GM12874 (cell line): ENCODE measurements around the gene ZBTB47.

ENCODE experiments used
- CTCF ChIP-seq: IDR thresholded peaks from 2 replicates; pipeline ENCODE4 v1.5.1; 2011; ENCODE audit warnings: low read depth, mild to moderate bottlenecking, control low read depth, low read length, moderate library complexity; ENCODE audit not compliant: insufficient read depth

ZBTB47 gene

GRCh38 chr3:42707620-42708355 is 54.3 kb downstream of the ZBTB47 start:
- no peak for TF ChIP-seq CTCF

DNA sequence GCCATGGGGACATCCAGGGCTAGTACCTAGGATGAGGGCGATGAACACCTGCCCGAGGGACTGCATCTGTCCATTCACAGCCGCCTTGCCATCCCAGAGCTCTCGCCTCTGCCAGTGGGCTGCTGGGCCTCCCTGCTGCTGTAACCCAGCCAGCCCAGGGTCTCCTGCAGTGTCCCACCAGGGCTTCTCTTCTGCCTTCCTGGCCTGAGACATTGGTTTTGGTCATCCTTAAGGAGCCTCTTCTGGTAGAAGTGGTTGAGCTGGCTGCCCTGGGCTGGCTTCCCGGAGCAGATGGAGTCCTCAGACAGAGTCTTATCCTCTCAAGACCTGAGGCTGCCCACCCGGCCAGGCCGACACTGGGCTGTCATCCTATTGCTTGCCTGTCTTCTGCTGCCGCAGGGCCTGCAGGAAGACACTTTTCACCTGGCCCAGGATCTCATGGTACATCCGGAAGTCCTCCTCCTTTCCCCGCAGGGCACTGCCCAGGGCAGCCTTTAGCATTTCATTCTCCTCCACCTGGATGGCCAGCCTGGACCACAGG is 55.2 kb downstream of the ZBTB47 start:
- no peak for TF ChIP-seq CTCF

GRCh38 chr3:42709621-42710020 is 56.1 kb downstream of the ZBTB47 start:
- no peak for TF ChIP-seq CTCF

- TF ChIP-seq CTCF, result no peak
Measured at GRCh38 chr3:42710323-42711021, 57.0 kb downstream of the ZBTB47 start.

DNA sequence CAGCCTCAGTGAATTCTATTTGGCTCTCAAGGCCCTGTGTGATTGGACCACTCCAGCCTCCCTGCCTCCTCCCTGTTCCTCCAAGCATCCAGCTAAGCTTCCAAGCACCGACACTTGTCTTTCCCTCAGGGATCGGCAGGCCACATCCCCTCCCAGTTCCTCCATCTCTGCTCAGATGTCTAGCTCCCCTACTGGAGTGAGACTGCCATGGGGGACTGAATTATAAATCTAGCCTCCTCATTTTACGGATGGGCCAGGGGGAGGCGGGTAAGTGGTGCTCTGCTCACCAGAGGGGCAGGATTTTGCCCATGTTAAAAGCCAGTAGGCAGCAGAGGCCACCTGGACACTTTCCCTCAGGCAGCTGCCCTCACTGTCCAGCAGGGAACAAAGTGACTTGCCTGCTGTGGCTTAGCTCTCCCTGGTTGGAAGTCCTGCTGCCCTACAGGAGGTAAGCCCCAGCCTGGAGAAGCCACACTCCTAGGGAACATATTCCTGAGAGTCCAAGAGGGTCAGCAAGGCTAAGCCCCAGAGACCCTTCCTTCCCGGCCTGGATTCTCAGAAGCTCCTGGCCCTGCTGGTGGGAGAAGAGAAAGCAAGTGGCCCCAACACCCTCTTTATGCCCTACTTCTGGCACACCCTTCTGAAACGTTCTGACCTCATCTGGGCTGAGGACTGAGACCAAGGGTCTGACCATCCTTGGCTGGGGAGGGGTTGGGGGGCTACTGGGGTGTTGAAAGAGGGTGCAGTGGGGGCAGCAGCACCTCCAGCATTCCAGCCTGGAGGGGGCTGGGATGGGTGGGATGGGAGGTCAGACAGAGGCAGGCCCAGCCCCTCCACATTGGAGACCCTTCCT is 58.2 kb downstream of the ZBTB47 start:
- TF ChIP-seq CTCF, result no peak

- TF ChIP-seq CTCF, result no peak
Measured at GRCh38 chr3:42712344-42712648, 58.8 kb downstream of the ZBTB47 start.

GRCh38 chr3:42712688-42713372 is 59.3 kb downstream of the ZBTB47 start:
- TF ChIP-seq CTCF, result no peak
